HG02870 (cell line): ENCODE measurements around the gene PTCHD1.

Experiments used
- ATAC-seq: cut with Tn5 transposase; IDR thresholded peaks from one replicate; pipeline ENCODE4 v1.9.1; 2021; ENCODE audit warnings: mild to moderate bottlenecking, moderate library complexity; ENCODE audit not compliant: unreplicated experiment

PTCHD1 gene

DNA sequence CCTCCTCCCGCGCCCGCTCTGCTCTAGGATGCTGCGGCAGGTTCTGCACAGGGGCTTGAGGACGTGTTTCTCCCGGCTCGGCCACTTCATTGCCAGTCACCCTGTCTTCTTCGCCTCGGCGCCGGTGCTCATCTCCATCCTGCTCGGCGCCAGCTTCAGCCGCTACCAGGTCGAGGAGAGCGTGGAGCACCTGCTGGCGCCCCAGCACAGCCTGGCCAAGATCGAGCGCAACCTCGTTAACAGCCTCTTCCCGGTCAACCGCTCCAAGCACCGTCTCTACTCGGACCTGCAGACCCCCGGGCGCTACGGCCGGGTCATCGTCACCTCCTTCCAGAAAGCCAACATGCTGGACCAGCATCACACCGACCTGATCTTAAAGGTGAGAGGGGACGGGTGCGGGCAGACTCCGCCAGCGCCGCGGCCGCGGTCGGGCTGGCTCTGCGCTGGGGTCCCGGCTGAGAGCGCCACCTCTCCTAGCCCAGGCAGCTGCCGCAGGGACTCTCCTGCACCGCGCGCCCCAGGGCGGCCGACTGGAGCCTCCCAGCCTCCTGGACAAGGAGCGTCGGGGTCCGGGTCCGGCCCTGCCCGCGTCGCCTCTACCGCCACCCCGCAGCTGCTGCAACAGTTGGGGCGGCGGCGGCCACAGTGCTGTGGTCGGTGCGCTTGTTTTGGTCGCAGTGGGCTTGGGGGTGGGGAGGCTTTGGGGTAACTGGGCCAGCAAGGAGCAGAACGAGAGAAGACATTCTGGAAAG lies at the start of gene PTCHD1:
PTCHD1 (plus strand) TSS at position 2 of the 752 bp plus-strand sequence; CDS start at position 29, 27 bp downstream.
- ATAC-seq = no peak

DNA sequence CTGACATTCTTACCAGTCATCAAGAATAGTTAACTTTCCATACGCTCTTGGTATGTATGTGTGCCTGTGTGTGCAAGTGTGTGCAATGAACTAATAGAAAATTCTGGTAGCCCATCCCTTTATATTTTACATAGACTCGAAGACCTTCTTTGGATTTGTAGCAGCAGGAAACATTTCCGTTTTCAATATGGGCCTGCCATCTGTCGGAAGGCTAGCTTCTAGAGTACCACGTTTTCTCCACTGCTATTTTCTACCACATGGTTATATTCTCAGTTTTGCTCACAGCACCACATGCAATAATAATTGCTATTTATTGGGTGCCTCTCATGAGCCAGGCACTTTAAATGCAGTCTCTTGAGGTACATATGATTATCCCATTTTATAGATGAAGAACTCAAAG lies 47.9 kb upstream of the PTCHD1 start:
- no peak for ATAC-seq

DNA sequence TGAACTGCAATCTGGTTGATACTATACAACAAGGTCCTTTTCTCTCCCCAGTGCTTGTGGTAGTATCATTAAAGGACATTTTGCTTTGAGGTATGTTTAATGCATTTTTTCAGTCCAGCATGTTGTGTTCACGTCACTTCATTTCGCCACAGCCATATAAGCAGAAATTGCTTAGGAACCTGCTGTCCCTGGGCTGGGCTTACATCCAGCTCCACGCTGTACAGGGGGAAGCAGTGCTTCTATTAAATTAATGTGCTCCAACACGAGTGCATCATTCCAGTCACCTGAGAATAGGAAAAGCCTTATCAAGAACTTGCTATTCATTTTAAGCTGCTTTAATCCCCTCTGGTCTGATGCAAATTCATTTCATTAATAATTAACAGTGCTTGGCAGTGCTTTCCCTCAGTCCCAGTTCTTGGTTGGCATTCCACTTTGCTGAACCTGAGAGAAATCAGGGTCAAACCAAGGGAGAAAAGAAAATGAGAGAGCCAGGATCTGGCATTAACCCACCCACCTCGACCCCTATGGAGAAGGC lies 47.4 kb upstream of the PTCHD1 start:
- ATAC-seq = no peak

DNA sequence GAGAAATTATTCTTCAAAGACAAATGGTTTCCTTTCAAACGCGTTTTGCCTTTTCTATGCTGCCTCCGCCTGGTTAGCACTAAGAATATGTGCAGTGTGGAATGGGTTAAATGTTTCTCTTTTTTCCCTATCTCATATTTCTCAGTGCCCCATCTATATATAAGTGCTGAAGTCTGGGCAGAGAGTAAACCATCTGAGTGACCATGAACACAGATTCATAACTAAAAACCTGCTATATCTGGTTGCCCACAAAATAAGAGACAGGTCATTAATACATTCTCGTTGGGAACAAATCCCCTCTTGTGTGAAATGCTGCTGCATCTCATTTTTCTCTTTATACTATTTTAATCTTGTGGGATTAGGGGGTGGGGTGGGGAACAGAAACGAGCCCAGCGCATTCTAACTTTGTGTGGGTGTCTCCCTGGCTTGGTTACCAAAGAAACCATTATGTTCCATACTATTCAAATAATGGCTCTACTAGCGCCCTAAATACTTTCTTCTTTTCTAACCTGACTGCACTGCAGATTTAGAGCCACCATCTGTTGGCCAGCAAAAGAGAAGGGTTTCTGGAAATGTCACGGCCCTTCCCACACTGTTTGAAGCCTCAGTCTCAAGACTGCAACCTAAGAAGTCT lies 42.2 kb upstream of the PTCHD1 start:
- no peak for ATAC-seq

DNA sequence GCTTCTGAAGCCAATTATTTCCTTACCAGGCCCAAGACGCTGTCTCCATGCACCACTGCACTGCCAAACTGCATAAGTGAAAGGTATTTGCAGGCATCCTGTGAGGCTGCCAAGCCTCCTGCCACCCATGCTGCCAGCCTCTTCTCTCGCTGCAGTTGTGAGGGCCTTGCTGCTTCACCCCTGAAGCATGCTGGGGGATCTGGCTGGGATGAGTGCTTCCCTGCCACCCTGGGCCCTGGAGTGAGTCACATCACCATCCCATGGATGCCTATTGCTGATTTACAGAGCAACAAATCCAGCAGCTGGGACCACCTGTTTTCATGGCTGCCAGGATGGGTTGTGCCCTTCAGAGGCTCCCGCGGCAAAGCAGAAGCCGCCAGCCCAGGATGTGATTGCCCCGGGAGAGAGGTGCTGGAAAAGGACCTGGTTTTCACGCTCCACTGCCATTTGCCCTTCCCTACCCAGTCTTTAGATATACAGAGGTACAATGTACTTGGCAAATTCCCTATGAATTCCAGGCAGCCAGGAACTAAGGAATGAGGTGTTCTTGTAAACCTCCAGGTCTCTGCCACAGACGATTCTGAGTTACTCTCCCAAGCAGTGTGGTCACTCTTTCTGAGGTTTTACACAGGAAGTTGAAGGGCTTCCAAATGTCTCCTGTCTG lies 41.5 kb upstream of the PTCHD1 start:
- ATAC-seq = no peak

DNA sequence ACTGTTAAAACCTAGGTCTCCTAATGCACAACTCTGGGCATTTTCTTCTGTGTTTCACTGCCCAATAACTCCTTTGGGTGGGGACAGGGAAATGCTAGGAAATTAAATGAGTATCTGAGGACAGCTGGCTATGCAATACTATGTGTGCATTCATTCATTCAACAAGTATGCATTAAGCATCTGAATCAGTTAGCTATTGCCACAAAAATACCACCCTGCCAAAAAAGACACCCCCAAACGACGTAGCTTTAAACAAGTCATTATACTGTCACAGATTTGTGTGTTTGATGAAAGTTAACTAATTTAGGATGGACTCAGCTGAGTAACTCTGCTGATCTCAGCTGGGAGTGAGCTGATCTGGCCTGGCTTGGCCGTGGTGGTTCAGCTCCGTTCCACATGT lies 29.8 kb upstream of the PTCHD1 start:
- no peak for ATAC-seq

DNA sequence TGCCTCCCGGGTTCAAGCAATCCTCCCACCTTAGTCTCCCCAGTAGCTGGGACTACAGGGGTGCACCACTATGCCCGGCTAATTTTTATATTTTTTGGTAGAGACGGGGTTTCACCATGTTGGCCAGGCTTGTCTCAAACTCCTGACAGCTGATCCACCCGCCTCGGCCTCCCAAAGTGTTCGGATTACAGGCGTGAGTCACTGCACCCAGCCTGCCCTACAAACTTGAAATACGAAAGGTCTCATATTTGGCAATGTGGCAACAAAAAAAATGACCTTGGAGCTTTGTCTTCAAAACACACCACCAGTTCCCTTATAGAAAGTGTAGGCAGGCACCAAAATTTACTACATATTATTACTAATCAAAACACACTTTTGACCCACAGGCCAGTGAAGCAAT lies 22.9 kb upstream of the PTCHD1 start:
- ATAC-seq = no peak

DNA sequence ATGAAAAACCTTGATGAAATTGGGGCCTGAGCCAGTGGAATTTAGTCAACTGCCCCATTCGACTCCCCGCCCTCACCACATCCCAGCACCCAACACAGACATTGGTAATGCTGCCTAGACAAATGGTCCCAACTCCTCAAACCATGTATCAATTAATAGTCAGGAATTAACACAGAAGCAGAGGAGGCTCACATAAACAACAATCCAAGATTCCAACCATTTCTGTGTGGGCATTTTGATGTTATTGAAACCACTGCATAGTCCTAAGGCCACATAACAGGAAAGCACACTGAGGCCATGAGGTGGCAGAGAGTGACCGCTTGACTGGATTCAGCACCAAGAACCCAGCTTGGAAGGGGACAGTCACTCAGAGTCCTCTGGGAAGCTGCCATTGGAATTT lies 22.5 kb upstream of the PTCHD1 start:
- no peak for ATAC-seq

DNA sequence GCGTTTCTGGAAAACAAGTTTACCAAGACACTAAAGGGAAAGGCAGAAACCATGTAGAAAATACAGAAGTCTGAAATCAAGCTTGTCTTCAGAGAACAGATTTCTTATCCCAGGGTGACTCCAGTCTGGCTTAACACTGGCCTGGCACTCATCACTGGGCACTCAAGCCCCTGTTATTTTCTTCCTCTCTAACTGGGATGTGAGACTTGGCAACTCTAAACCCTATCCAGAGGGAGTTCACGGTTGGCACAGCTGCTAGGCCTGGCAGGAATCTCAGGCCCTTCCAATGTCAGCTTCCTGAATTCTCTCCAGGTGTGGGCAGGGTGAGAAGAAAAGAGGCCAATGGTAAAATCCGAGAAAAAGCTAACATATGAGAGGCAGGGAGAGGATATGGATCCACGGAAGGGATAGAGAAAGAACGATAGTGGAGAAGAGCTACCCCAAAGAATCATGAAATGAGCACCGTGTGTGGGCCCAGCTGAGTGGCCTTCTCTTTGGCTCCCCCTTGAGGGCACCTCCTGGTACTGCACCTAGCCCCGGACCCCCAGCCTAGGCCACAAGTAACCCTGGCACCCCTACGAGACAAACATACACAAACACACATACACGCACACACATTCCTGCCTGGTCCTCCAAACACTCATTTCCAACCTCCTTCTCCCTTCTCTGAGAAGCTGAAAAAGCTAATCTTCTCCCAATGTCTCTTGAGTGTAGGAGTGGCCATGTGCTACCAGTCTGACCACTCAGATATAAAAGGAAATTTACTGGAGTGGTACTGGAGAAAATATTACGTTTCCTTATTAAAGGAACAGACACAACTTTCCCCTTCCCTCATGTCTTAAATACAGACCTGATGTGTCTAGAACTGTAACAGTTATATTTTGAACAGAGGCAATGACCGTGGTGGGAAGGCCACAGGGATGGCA lies 16.6 kb upstream of the PTCHD1 start:
- ATAC-seq = peak; percentile 85

DNA sequence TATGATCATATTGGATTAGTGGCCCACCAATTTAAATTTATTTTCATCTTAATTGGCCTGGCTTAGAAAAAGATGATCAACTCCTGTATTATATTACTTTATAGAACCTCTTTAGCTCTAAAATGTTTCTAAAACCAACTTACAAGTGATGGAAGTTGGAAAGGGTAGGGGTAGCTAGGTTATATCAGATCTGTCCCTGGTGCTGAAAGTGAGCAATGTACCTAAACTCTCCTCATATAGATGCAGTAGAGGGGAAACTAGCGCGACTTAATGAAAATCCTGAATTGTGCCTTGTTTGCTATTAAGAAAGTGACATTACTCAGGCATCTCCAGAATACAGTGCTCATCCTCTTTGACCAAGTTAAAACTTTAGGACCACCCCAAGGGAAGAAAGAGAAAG lies 7.5 kb upstream of the PTCHD1 start:
- no peak for ATAC-seq

DNA sequence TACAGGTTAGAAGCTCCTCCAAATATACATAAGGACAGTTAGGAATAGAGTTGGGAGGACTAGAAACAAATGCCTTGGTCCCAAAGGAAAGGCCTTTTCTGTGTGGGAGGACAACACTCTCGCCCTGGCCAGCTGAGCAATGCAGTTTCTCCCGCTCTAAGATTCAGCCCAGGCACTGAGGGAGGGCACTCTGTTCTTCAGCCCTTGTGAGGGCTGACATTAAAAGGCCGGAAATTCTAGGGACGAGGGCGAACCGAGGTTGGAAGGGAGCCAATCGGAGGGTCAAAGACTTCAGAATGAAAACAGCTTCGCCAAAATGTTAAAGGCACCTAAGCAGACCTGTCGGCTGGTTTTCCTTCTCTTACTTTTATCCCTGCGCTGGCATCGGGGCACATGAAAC lies 2.9 kb upstream of the PTCHD1 start:
- ATAC-seq = no peak

DNA sequence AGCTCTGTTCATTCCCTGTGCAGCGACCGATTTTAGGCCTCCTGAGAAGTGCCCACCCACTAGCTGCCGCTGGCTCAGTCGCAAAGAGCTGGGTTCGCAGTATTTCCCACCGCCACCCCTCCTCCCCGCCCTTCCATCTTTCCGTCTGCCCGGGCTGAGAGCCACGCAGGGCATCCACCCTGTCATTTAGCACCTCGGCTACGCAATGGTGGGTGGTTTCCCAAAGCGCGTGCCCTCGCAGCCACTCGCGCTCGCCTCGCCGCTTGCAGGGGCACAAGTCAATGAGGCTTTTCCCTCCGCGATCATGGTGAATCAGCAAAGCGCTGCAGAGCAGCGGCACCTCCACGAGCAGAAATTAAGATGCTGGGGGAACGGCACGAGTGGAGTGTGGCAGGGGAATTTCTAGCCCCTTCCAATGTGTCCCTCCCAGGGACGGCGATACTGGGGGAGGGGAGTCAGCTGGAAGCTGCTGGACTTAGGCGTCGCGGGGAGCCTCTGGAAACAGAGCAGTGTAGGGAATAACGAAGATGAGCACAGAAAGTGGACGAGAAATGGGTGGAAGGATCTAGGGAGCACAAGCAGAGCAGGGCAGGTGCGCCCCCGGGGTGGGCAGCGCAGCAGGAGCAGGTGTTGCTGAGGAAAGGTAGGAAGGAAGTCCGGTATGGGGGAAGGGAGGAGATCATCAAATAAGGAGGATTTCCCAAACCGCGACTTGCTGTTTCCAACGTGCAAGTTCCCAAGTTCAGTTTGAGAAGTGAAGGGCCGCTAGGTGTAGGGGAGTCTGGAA lies 2.4 kb upstream of the PTCHD1 start:
- no peak for ATAC-seq

DNA sequence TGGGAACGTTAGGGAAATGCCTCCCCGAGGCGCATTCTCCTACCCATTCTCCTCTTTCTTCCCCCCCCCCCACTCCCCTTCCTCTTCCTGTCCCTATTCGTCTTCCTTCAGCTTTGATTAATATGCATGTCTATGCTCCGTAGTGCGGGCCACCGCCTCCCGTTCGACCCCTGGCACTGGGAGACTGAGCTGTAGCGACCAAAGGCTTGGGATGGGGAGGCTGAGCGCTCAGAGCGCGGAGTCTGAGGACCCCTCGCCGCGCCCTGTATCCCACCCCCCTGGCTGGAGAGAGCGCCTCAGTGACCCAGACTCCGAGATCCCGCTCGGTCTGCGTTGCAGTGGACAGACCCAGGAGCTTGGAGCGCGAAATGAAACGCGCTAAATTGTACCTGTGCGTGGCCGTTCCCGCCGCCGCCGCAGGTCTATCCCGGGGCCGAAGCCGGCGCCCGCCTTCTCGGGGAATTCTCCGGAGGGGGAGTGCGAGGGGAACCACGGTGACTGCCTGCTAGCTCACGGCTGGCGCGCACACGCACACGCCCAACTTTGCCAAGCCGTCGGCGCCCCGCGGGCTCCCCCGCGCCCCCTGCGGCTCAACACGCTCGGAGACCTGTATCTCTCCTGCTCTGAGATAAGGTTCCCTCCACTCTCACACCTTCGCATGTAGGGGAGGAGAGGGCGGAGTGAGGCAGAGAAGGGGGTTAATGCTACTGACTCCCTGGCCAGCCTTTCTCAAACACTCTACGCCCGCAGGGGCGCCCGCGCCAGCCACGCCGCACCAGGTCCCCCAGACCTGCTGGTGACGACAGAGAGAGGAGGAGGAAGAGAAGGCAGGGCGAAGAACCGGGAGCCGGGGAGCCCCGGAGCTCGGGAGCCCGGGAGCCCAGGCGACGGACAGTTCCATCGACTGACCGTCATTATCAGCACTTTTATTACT lies 1.5 kb upstream of the PTCHD1 start:
- ATAC-seq = no peak

DNA sequence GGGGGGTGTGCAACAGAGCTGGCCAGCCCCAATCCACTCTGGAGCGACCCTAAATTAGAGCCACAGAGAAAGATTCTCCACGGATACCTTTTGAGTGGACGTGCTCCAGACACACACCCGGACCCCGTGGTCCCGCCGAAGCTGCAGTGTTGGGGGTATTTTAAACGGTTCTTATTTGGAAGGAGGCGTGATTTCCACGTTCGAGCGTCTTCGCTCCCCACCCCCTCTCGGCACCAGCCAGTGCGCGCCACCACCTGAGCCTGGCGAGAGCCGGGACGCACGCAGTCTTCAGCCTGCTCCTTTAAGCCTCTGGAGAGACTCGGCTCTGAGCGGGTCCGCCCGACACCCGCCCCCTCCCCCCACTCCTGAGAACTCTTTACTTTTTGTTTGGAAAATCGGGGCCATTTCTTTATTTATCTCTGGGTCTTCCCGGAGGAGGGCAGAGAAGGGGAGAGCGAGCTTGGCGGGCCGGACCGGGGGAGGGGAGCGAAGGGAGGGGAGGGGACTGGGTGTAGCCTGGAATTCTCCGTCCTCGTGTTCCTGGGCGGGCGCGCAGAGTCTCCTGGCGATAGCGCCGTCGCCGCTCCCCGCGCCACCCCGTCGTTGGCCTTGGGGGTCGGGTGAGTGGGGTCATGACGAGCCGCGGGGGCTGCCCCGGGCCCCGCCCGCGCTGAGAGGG lies 668 bp upstream of the PTCHD1 start:
- no peak for ATAC-seq

DNA sequence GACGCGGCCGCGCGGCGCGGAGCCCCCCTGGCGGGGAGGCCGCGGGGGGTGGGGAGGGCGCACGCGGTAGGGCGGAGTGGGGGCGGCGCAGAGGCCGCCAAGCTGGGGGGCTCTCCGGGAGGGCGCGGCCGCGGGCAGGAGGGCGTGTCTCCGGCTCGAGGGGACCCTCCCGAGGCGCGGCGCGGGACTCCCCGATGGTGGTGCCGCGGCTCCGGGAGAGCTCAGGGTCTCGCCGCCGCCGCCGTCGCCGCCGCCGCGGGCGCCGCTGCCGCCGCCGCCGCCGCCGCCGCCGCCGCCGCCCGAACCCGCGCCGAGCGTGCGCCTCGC lies 165 bp upstream of the PTCHD1 start:
- ATAC-seq = no peak

DNA sequence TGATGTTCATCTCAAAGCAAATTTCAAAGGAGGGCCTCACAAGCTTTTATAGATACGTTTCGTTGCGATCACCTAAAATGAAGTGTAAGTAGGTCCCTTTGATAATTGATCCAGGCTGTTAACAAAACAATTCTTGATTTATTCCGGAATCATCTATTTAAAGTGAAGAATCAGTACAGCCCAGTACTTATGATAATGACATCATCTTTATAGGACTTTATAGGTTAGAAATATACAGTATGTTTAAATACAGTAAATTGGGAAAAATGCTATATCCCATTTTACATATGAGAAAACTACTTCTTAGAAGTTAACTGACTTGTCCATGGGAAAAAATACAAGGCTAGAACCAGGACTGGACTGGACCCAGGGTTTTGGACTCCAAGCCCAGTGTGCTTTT lies 3.7 kb downstream of the PTCHD1 start:
- ATAC-seq = no peak

DNA sequence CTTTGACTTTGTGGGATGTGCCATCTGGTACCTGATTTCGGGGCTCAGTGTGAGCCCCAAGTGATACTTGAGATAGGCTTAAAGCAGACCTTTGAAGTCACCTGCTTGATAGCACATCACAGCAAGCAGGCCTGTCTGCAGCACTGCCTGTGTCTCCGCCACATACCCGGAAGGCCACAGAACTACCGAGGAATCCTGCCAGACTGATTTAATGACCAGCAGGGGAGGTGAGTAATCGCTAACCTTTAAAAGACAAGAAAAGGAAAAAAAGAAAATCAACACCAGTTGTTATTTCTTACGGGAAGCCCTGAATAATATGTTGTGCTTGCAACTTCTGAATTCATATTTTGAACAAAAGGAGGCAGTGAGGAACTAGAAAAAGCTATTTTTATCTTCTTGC lies 6.8 kb downstream of the PTCHD1 start:
- ATAC-seq = no peak

DNA sequence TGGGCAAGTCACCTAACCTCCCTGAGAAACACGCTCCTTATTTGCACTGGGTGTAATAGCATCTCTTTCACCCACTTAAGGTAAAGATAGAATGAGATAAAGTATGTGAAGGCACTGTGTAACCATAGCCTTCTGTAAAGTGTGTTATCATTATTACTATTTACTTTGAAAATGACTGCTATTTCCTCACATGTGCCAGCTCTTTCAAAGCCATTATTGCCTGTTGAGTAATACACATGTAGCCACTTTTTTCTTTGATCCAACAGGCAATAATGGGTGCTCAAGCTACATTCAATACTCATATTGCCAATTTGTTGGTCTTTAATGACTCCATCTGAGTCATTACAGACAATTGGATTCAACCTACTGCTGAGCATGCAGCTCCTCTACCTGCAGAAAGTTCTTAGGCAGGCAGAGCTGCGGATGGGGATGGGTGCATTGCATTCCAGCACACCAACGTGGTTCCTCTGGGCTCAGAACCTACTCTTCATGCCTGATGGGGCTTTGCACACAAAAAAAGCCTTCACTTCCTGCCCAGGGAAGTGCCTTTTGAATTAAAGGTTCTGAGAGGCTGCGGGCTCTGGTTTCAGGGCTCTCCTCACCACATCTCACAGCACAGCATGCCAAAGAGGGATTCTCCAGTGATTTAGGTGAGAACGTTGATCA lies 9.7 kb downstream of the PTCHD1 start:
- ATAC-seq = no peak
